Tibial nerve (tissue), 4 donors: ENCODE measurements around the gene IL17RE.

Experiments used
- CTCF ChIP-seq, 5 experiments: fragments of 200-600 bp in 3 of 5; fragments of 450-650 bp in 2 of 5; sonication (generic) in 3 of 5; IDR thresholded peaks; one replicate each; pipeline ENCODE4 v1.5.1; 2016 to 2019; ENCODE audit warnings: antibody characterized with exemption in 5 of 5, mild to moderate bottlenecking in 3 of 5, moderate library complexity in 2 of 5
- EP300 ChIP-seq, 2 donors: sonication (generic); formaldehyde crosslinking; IDR thresholded peaks; one replicate each; pipeline ENCODE4 v1.6.1; 2017; ENCODE audit warnings: antibody characterized with exemption in 2 of 2, mild to moderate bottlenecking in 1 of 2
- POLR2A ChIP-seq, 2 donors: fragments of 450-650 bp; IDR thresholded peaks; one replicate each; pipeline ENCODE4 v1.6.1; 2017; ENCODE audit warnings: antibody characterized with exemption in 2 of 2, mild to moderate bottlenecking in 2 of 2, moderate library complexity in 2 of 2

GRCh38 chr3:9949115-9949514, 46.5 kb downstream of the IL17RE start:
- TF ChIP-seq POLR2A (IDR thresholded peaks at IDR 0.05) (no peak), CTCF (IDR thresholded peaks at IDR 0.05) (no peak), EP300 (IDR thresholded peaks at IDR 0.05) (no peak)
